ENCODE measurements around the gene MMP17. TPM values are rescaled to one million over a fixed set of nuclear protein-coding genes. Genes with fewer than 3 reads are reported as not detected.

Gene MMP17
- total and polyA plus RNA-seq, 10 of the 15 experiments (the other 5 are each of a cell fraction or from before 2014, with no cell fraction given): 0.11 to 0.28 (median 0.23) TPM; not detected in 7

DNA sequence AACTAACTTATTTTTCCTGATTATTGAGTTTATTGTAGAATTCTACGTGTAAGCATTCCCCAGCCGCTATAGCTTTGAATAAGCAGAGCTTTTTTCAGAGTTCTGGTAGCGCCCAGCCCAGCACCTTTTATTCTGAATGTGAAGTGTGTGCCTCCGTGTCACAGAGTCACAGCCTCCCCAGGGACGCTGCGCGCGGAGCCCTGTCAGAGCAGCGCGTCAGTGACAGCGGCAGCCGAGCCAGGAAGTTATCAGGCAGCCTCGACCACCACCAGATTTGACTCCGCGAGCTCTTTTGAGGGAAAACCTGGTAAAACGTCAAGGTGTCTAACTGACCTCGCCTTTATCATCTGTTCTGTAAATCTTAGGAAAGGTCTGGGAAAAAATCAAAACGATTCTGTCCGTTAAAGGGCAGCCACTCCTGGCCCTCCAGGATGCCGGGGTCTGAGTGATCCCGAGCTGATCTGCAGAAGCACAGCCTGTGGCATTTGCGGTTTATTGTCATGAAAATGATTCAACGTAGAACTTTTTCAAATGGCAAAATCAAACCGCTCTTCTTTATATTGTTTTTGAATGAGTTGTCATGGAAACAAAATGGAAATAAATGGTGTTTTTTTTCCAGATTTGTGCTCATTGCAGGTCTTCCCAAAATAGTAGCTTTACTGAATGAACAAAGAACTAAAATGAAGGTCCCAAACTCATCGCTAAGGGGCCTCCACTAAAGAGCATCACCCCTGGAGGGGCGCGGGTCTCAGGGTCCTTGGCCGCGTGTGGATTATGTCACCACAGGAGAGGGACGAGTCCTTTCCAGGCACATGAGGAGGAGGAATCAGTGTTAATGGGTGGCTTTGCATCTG is 43.1 kb upstream of the MMP17 start (continued):
- TF ChIP-seq, protein P1, sequence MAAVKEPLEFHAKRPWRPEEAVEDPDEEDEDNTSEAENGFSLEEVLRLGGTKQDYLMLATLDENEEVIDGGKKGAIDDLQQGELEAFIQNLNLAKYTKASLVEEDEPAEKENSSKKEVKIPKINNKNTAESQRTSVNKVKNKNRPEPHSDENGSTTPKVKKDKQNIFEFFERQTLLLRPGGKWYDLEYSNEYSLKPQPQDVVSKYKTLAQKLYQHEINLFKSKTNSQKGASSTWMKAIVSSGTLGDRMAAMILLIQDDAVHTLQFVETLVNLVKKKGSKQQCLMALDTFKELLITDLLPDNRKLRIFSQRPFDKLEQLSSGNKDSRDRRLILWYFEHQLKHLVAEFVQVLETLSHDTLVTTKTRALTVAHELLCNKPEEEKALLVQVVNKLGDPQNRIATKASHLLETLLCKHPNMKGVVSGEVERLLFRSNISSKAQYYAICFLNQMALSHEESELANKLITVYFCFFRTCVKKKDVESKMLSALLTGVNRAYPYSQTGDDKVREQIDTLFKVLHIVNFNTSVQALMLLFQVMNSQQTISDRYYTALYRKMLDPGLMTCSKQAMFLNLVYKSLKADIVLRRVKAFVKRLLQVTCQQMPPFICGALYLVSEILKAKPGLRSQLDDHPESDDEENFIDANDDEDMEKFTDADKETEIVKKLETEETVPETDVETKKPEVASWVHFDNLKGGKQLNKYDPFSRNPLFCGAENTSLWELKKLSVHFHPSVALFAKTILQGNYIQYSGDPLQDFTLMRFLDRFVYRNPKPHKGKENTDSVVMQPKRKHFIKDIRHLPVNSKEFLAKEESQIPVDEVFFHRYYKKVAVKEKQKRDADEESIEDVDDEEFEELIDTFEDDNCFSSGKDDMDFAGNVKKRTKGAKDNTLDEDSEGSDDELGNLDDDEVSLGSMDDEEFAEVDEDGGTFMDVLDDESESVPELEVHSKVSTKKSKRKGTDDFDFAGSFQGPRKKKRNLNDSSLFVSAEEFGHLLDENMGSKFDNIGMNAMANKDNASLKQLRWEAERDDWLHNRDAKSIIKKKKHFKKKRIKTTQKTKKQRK (IDR thresholded peaks at IDR 0.05; ENCODE audit: low read depth, low read length): no peak
- TF ChIP-seq ZZZ3 (IDR thresholded peaks at IDR 0.05; ENCODE audit: control insufficient read depth, insufficient read length, low read depth) (no peak), HDAC6 (IDR thresholded peaks at IDR 0.05; ENCODE audit: unreplicated experiment) (no peak), MEF2B (IDR thresholded peaks at IDR 0.05; ENCODE audit: partially characterized antibody, poor library complexity, severe bottlenecking) (no peak), NFXL1 (IDR thresholded peaks at IDR 0.05; ENCODE audit: borderline replicate concordance) (no peak), EP300 (IDR thresholded peaks at IDR 0.05; ENCODE audit: borderline replicate concordance in 1 of 2, control insufficient read depth in 1 of 2, low read depth in 2 of 2, low read length in 2 of 2) (no peak), MTA2 (IDR thresholded peaks at IDR 0.05; ENCODE audit: low read depth) (no peak), CREB1 (IDR thresholded peaks at IDR 0.05; ENCODE audit: low read depth) (no peak), RBBP5 (conservative IDR thresholded peaks at IDR 0.05) (no peak), RELA (IDR thresholded peaks at IDR 0.05; ENCODE audit: borderline replicate concordance, partially characterized antibody) (no peak)
- TF ChIP-seq, protein P2, sequence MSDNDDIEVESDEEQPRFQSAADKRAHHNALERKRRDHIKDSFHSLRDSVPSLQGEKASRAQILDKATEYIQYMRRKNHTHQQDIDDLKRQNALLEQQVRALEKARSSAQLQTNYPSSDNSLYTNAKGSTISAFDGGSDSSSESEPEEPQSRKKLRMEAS (IDR thresholded peaks at IDR 0.05; ENCODE audit: low read depth, low read length): no peak
- TF ChIP-seq, protein P3, sequence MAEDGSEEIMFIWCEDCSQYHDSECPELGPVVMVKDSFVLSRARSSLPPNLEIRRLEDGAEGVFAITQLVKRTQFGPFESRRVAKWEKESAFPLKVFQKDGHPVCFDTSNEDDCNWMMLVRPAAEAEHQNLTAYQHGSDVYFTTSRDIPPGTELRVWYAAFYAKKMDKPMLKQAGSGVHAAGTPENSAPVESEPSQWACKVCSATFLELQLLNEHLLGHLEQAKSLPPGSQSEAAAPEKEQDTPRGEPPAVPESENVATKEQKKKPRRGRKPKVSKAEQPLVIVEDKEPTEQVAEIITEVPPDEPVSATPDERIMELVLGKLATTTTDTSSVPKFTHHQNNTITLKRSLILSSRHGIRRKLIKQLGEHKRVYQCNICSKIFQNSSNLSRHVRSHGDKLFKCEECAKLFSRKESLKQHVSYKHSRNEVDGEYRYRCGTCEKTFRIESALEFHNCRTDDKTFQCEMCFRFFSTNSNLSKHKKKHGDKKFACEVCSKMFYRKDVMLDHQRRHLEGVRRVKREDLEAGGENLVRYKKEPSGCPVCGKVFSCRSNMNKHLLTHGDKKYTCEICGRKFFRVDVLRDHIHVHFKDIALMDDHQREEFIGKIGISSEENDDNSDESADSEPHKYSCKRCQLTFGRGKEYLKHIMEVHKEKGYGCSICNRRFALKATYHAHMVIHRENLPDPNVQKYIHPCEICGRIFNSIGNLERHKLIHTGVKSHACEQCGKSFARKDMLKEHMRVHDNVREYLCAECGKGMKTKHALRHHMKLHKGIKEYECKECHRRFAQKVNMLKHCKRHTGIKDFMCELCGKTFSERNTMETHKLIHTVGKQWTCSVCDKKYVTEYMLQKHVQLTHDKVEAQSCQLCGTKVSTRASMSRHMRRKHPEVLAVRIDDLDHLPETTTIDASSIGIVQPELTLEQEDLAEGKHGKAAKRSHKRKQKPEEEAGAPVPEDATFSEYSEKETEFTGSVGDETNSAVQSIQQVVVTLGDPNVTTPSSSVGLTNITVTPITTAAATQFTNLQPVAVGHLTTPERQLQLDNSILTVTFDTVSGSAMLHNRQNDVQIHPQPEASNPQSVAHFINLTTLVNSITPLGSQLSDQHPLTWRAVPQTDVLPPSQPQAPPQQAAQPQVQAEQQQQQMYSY (CRISPR knock-in tag; IDR thresholded peaks at IDR 0.05): no peak
- TF ChIP-seq, protein P4, sequence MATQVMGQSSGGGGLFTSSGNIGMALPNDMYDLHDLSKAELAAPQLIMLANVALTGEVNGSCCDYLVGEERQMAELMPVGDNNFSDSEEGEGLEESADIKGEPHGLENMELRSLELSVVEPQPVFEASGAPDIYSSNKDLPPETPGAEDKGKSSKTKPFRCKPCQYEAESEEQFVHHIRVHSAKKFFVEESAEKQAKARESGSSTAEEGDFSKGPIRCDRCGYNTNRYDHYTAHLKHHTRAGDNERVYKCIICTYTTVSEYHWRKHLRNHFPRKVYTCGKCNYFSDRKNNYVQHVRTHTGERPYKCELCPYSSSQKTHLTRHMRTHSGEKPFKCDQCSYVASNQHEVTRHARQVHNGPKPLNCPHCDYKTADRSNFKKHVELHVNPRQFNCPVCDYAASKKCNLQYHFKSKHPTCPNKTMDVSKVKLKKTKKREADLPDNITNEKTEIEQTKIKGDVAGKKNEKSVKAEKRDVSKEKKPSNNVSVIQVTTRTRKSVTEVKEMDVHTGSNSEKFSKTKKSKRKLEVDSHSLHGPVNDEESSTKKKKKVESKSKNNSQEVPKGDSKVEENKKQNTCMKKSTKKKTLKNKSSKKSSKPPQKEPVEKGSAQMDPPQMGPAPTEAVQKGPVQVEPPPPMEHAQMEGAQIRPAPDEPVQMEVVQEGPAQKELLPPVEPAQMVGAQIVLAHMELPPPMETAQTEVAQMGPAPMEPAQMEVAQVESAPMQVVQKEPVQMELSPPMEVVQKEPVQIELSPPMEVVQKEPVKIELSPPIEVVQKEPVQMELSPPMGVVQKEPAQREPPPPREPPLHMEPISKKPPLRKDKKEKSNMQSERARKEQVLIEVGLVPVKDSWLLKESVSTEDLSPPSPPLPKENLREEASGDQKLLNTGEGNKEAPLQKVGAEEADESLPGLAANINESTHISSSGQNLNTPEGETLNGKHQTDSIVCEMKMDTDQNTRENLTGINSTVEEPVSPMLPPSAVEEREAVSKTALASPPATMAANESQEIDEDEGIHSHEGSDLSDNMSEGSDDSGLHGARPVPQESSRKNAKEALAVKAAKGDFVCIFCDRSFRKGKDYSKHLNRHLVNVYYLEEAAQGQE (IDR thresholded peaks at IDR 0.05; ENCODE audit: low read depth, low read length): no peak

Measured in GM12878 (cell line).